Coronary artery (tissue), 2 donors: Measurements from ENCODE around the gene OR5J2.
"Not testable (repeated sequence)": the region's sequence is repeated elsewhere in the genome, so short reads cannot be mapped to it uniquely, and the experiment has no call there.

Source experiments
- DNase-seq: peaks from one replicate; pipeline ENCODE4 v3.0.0-alpha.2; 2017; ENCODE audit warnings: low spot score
- H3K27ac ChIP-seq, 2 donors: fragments of 200-600 bp; sonication (generic); one replicate each; pipeline ENCODE4 v1.5.1; 2016 to 2019
- H3K4me3 ChIP-seq: fragments of 200-600 bp; sonication (generic); 2 replicates; pipeline ENCODE4 v1.5.1; 2016; ENCODE audit warnings: mild to moderate bottlenecking, moderate library complexity
- CTCF ChIP-seq: fragments of 200-600 bp; sonication (generic); IDR thresholded peaks from one replicate; pipeline ENCODE4 v1.5.1; 2019; ENCODE audit warnings: antibody characterized with exemption

The OR5J2 gene

GRCh38 chr11:56176318-56176717 is at the start of gene OR5J2:
OR5J2 (plus strand) TSS chr11:56176618; CDS start chr11:56176618, 0 bp downstream.
- no peak within 1 kb of the TSS for H3K27ac ChIP-seq
- no peak for DNase-seq
- no peak within 1 kb of the TSS for H3K4me3 ChIP-seq
- no peak for TF ChIP-seq CTCF

GRCh38 chr11:56140151-56140661 is 36.2 kb upstream of the OR5J2 start, which contains the start of gene OR8J3:
OR8J3 (minus strand) TSS chr11:56140201; CDS start chr11:56137718, 2,483 bp downstream.
- H3K4me3 ChIP-seq = no peak within 1 kb of the TSS
- no peak for DNase-seq
- no peak for TF ChIP-seq CTCF
- no peak within 1 kb of the TSS for H3K27ac ChIP-seq

GRCh38 chr11:56143681-56144080 is 32.7 kb upstream of the OR5J2 start:
- not testable (repeated sequence) for DNase-seq, H3K27ac ChIP-seq, H3K4me3 ChIP-seq

GRCh38 chr11:56151376-56151775 is 25.0 kb upstream of the OR5J2 start:
- H3K4me3 ChIP-seq = no peak overlapping the region
- no peak for TF ChIP-seq CTCF
- DNase-seq = no peak
- H3K27ac ChIP-seq = no peak overlapping the region

GRCh38 chr11:56152333-56152732 is 24.1 kb upstream of the OR5J2 start:
- no peak for TF ChIP-seq CTCF
- Histone ChIP-seq H3K4me3 (no peak overlapping the region), H3K27ac (no peak overlapping the region)
- DNase-seq = no peak

- H3K4me3 ChIP-seq = no peak within 1 kb of the TSS
- no peak within 1 kb of the TSS for H3K27ac ChIP-seq
- DNase-seq = no peak
- no peak for TF ChIP-seq CTCF
These were observed 16.2 kb upstream of the OR5J2 start, which contains the start of gene OR8K5 for GRCh38 chr11:56160217-56160616. OR8K5 (minus strand) TSS chr11:56160317; CDS start chr11:56160317, 0 bp downstream.

- no peak for TF ChIP-seq CTCF
These were observed 12.6 kb upstream of the OR5J2 start for GRCh38 chr11:56163804-56164203.

More at GRCh38 chr11:56163804-56164203, 12.6 kb upstream of the OR5J2 start:
- Histone ChIP-seq H3K4me3 (no peak overlapping the region), H3K27ac (no peak overlapping the region)
- DNase-seq = no peak
